Dermis microvascular lymphatic vessel endothelial cell (primary cell): Measurements from ENCODE around the gene CCNQ. TPM values are rescaled to one million over a fixed set of nuclear protein-coding genes. Genes with fewer than 3 reads are reported as not detected.

Experiments
- DNase-seq, 2 donors: peaks; one replicate each; pipeline versions ENCODE4 v3.0.0 to v3.0.0-alpha.2; 2010; ENCODE audit warnings: low read depth in 2 of 2
- total RNA-seq: library from RNA; depleted of rRNA; stranded (reverse); fragments of >200 nt; gene quantifications from 2 replicates; pipeline ENCODE4 v1.2.1, GENCODE V29; 2014

The CCNQ gene
- 37.3 and 39.0 TPM in 2 replicates for total RNA-seq

DNA sequence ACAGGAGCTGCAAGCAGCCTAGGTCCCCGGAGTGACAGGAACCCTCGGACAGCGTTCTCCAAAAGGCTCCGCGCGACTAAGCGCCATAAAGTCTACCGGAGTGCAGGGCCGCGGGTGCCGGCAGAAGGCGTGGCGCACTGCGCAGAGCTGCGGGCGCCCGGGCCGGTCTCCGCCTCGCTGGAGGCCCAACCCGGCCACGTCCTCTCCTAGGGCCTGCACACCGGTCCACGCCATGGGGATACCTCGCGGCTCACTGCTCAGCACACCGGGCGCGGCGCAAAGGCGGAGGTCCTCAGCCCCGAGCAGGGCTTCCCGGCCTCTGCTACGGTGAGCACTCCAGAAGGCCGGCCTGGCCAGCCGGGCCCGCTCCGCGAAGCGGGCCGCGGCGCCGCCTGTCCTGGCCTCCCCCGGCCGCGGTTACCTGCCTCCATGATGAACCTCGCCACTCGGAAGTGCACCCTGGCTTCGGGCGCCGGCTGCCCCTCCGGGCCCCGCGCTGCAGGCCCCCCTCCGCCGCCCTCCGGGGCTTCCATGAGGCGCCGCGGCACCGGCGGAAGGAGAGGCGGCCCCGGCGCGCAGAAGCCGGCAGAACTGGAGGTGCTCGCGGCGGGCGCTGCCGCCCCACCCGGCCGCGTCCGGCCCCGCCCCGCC lies at the start of gene CCNQ:
Gene CCNQ (minus strand): TSS at position 599 of the 651 bp plus-strand sequence. CDS start 66 bp downstream, at position 533.
- peak in 1 of 2 donors; percentile 38 for DNase-seq

DNA sequence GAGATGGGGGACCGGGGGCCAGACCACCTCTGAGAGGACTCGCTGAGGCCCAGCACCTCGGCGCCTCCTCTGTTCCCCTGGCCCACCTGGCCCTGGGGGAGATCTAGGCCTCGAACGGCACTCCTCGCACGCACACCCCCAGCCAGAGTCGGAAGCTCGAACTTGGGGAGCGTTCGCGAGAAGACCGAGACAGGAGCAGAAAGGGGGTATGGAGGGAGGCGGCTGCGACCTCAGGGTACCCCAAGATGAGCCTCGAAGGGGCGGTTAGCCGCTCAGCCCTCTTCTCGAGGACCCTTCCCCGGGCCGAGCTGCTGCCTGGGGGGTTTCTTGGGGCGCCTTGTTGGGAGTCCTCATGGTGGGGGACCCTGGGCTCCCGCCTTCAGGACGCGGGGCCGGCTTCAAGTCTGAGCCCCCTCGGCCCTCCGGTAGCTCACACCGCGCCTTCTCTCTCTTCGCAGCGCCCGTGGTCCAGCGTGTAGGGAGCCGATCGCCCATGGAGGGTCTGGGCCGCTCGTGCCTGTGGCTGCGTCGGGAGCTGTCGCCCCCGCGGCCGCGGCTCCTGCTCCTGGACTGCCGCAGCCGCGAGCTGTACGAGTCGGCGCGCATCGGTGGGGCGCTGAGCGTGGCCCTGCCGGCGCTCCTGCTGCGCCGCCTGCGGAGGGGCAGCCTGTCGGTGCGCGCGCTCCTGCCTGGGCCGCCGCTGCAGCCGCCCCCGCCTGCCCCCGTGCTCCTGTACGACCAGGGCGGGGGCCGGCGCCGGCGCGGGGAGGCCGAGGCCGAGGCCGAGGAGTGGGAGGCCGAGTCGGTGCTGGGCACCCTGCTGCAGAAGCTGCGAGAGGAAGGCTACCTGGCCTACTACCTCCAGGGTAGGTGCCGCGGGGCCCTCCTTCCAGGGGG lies 48.8 kb upstream of the CCNQ start:
- no peak for DNase-seq

DNA sequence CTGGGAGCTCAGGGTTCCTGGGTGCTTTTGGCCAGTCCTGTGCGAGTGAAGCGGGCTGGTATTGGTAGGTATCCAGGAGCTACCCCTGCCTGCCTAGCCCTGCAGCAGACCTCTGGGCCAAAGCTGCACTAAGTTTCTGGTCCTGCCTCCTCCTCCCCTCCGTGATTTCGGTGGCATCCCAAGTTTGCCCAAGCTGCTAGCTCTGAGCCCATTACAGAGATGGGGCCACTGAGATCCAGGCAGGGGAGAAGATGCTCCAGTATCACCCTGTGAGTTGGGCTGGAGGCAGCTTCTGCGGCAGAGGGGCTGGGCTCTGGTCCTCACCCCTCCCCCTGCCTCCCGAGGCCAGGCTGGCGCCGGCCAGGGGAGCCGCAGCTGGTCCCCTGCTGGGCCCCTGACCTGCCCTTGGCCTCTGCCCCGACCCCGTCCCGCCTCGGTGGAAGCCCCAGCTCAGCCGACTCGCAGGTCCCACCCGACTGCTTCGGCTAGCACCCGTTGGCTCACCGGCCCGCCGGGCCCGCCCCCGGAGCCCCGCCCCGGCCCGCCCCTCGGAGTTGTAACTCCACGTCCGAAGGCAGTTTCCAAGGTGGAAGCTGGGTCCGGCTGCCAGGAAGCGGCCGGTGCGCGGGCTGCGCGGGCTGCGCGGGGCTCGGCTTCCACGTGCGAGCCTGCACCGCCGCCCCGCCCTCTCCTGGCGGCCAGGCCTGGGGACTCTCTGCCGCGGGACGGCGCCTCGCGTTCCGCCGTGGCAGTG lies 47.9 kb upstream of the CCNQ start, which contains the start of gene DUSP9:
Gene DUSP9 (plus strand): TSS at position 584 of the 754 bp plus-strand sequence. CDS start 751 bp downstream, outside the sequence.
- DNase-seq, result peak in 1 of 2 donors; percentile 37

DNA sequence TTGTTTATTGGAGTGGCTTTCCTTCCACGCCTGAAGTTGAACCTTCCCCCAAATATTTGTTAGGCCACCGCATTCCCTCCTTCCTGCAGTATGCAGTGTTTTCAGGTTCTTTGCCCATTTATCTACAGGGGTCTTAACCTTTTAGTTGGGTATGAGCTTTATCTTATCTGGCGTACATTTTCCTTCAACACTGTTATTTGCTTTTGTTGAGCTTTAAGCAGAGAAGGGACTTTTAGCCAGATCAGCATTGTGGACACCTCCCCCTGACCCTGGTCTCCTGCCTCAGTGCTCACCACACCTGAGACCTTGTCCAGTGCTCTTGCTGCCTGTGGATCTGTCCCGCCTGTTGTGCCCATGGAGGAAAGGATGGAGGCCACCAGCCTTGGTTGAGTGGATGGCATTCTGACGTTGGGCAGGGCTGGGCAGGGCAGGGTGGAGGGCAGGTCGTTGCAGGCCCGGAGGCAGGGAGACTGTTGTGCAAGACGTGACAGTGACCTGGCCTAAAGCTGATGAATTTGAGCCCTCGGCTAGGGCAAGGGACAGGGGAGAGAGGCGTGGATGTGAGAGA lies 47.1 kb upstream of the CCNQ start:
- no peak for DNase-seq

DNA sequence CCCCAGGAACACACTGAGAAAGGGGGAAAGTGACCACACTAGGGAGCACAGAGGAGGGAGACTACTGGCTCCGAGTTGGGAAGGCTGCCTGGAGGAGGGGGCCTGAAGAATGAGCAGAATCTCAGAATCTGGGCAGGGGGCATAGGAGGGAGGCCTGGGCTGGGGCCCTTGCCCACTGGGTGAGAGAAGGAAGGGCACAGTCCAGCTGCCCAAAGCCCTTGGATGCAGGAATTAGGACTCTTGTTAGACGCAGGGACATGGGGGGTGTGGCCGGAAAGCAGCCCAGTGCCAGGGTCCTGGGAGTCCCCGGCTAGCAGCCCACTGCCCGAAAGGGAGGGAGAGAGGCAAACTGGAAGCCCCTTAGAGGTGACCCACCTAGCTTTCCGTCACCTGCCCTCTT lies 46.2 kb upstream of the CCNQ start:
- no peak for DNase-seq

DNA sequence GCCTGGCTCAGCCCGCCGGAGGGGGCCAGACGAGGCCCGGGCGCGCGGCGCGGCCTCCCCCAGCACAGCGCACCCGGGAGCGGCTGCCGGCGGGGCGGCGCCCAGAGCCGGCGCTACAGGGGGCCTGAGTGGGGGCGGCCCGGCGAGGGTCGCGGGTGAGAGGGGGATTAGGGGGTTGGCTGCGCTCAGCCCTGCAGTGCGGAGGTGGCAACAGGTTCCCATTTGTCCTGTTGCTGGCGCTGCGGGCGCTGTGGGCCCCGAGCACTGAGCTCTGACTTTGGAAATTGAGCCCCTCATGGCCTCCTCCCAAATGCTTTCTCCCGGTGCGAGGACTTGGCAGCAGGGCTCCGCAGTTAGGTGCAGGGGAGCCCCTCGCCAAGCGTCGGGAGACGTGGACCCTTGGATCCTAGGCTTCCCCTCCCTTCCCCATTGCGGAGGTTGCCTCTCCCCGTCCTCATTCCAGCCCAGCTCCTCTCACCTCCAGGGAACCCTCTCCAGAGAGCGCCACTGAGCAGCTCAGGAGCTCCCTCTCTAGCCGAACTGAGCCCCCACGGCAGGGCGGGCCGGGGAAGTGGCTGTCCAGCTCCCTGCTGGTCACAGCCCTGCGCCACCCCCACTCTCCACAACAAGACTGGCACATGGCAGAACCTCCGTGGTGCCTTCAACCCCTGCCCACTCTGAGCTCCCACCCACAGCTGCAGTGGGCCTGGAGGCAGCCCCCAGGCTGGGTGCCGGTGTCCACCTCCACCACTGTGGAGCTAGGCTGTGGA lies 45.6 kb upstream of the CCNQ start:
- no peak for DNase-seq

DNA sequence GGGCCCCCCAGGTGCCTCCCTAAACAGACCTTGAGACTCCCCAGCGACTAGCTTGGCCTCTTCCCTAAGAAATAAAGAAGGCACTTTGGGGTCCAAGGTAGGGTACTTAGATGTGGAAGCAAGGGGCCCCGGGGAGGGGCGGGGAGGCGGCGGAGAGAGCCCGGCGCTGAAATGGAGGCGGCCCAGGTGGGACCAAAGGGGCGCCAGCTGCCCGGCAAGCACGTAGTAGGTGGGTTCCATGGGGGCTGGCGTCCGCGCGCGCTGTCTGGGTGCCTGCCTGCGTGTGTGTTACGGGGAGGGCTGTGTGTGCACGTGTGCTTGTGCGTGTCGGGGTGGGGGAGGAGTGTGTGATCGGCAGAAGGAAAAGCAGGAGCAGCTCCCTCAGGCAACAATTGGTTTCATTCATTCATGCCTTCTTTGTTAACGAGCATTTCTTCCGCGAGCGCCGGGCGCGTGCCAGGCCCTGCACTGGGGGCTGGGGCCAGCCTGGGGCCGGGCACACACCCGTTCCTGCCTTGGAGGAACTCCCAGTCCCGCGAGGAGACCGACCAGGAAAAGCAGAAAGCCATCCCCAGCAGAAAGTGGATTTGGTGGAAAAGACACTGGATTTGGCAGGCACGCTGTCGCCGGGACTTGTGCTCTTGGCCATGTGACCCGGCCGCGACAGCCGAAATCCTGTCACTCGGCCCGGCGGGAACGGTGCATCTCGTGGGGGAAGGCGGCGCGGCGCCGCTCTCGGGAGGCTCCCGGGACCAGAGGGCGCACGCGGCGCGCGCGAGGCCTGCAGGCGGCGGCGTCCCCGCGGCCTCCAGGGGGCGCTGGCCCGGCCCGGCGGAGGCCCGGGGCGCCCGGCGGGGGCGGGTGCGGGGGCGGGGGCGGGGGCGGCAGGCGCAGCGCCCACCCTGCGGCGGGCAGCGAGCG lies 44.8 kb upstream of the CCNQ start:
- peak in 1 of 2 donors; percentile 3 for DNase-seq

DNA sequence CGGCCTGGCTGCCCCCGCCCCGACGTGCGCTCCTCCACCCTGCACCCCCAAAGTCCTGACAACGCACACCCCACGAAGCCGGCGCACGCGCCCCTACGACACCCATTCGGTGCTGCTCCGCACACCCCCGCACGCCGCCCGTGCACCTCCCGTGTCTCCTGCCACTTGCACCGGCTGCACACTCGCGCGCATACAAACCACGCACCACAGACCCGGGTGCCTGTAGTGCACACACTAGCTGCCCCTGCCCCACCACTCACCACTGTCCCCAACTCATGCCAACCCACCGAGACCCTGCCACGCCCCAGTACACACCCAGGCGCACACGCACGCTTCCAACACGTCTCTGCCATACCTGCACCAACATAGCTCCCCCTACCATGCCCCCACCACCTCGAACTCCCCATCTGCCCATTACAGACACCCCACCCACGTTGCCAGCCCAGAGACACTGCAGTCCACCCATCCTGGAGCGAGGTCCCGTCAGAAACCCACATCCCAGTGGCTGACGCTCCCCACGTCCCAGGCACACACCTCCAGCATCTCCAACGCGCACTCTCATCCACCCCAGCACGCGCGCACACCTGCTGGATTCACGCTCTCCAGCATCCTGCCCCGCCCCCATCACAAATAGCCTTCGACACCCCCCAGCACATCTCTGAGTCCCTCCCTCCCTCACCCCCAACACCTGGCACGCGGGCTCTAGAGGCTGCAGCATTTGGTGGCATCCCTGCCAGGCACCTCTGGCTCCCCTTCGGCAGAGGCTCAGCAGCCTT lies 43.9 kb upstream of the CCNQ start:
- no peak for DNase-seq

DNA sequence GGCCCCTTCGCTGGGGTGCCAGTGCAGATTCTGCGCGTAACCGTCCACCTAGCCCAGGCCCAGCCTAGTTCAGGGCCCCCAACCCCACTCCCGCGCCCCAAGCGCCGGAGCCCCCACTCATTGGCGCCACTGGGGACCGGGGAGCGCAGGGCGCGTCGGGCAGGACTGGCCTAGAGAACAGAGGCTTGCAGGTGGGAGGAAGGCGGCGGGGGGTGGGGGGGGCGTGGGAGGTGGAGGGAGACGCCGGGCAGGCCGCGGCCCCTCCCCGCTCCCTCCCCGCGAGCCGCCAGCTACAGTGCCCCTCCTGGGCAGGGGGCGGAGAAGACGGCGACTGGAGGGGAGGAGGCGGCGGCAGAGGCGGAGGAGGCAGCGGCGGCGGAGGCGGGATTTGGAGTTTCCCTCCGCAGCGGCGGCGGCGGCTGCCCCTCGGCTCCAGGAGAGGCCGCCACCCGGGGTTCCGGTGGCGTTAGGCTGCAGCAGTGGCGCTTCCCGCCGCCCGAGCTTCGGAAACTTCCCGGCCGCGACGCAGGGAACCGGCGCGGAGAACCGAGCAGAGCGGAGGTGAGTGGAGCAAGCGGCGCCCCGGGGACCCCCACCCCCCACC lies 43.2 kb upstream of the CCNQ start:
- DNase-seq, result no peak

DNA sequence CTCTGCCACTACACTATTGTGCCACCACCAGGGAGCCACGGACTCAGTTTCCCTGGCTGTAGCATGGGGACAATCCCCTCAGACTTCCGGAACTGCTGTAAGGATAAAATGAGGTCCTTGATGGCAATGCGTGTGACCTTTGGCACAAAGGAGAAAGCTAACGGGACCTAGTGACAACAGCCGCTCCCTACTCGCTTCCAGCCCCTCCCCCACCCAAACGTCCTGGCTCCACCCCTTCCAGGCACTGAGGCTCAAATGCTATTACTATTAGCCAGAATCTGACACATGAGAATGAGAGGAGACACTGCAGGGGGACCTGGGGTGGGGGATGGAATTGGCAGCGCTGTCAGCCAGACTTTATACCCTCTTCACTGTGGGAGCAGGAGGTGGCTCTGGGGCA lies 42.7 kb upstream of the CCNQ start:
- no peak for DNase-seq

DNA sequence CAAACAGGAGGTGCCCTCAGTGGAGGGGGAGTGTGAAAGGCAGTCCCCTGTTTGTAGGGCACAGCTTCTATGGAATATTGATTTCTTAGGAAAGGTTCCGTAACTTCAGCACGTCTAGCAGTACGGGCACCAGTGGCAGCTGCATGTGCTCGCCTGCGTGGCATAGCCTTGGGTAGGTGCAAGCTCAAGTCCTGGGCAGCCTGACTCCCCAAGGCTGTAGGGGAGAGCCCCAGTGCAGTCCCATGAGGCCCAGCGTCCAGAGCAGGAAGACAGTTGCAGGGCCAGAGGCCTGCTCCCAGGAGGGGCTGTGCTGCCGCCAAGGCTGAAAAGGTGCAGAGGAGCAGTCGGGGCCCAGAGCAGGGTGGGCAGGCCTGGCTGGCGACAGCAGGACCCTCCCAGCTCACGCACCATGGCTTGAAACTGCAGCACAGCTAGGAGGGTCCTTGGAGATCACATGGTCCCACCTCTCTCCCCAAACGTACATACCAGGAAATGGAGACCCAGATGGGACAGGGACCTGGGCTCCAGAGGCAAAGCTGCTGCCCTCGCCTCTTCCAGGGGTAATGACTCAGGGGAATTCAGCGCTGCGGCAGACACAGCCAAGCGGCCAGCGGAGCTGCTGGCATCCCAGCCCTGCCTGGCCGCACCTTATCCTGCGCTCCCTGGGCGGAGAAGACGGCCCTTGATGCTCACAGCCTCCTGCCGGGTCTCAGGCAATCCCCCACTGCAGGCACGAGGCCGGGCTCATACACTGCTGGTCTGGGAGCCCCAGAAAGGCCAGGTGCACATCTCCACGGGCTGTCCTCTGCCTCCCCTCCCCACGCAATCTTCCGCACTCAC lies 42.0 kb upstream of the CCNQ start:
- DNase-seq, result no peak

DNA sequence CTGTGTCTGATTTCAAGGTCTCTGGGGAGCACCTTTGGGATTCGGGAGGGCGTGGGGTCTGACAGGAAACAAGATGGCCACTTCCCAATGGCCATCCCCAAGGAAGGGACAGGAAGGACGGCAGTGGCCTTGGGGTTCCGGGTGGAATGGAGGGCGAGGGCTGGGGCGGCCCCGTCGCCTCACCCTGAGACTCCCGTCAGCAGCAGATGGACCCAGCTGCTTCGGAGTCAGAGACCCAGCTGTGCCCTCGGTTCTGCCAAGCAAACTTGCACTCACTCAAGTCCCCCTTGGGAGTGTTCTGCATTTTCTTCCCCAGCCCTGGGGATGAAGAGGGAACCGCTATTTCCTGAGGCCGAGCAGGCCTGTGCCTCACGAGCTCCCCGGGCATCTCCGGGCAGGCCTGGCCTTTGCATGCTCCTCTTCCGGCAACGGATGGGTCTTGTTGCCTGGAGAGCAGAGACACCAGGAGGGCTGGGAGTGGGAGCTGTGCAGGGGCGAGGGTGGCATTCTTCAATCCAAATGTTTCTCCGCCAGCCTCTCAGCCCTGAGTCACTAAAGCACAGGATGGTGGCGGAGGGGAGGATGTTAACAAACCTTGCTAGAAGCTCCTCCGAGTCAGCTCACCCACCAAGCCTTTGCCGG lies 41.2 kb upstream of the CCNQ start:
- no peak for DNase-seq

DNA sequence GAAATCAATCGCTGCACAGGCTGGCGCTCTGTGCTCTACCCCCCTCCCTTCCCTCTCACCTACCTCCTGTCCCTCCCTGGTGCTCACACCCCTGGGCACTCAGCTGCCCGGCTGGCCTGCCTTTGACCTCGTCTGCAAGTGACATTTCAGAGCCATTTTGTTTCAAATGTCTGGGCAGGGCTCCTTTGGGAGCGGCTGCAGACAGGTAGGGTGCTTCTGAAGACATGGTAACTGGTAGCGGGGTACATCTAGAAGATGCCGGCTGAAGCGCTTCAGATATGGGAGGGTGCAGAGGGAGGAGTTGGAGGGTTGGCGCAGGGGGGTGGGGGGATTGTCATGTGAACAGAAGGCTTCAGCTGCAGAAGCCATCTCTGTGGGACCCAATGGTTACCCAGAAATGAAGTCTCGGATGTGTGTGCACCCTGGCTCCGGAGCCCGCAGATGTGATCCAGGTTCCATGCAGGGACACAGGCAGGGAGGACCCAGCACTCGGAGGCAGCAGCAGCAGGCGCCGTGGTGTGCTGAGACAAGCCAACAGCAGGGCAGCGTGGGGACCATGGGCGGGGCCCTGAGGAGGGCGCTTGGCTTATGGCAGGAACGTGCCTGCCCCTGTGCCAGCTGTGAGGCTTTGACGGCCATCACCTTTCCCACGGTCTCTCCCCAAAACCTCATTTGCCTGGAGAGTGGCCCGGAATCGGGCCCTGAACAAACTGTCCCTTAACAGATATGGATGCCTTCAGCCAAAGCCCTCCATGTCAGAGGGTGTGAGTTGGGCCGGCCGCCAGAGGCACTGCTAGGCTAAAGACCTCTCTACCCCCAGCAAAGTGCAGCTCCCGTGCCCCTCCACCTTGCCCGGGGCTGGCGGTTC lies 40.5 kb upstream of the CCNQ start:
- DNase-seq, result no peak

DNA sequence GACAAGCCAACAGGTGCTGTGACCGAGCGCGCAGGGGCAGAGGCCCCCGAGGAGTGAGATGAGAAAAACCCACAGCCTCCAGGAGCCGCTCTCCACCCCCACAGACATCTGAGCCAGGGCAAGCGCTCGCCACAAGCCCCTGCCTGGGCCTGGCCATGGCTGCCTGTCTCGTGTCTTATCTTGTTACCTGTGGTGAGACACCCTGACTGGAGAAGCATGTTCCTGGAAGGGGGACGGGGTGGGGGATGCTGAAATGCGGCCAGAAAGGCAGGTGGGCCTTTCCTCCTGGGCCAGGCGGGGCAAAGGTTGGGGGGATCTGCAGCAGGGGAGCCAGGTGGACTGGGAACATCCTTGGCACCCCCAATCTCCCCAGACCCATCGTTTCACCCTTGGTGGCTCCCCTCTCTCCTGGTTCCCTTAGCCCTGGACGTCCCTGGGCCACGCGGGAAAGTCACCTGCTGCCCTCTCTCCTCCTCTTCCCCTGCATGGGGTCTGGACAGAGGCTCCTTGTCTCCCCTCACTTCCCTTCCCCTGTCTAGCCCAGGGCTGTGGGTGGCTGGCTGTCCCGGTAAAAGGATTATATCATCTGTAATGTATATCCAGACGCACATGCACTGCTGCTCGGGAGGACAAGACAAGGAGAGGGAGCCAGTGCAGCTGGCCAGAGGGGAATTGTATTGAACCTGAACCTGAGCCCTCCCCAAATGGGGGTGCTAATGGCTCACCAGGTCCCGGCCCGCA lies 39.7 kb upstream of the CCNQ start:
- no peak for DNase-seq

DNA sequence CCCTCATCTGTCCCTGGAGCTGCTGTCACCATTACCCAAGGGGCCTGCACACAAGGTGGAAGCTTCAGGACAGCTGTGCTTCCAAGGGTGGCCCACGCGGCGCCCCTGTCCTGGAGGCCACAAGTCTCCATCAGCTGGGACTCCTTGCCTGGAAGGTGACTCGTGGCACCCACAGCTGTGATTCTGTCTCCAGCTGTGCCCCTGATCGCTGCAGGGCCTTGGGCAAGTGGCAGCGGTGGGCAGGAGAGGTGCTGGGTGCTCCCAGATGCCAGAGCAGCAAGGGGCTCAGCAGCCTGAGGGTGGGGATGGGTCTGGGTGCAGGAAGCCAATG lies 39.1 kb upstream of the CCNQ start:
- DNase-seq, result no peak
